LNCAP (cell line): Measurements from ENCODE around the gene KIF13A.

Source experiments
- CTCF ChIP-seq: fragments of 450-650 bp; IDR thresholded peaks from 2 replicates; pipeline ENCODE4 v1.5.1; 2017; ENCODE audit warnings: mild to moderate bottlenecking

KIF13A gene

GRCh38 chr6:17945111-17945510 is 42.3 kb downstream of the KIF13A start:
- no peak for TF ChIP-seq CTCF

- no peak for TF ChIP-seq CTCF
Observed at GRCh38 chr6:17941318-17941717, 46.1 kb downstream of the KIF13A start.

- no peak for TF ChIP-seq CTCF
Observed at GRCh38 chr6:17940151-17940792, 47.2 kb downstream of the KIF13A start.

GRCh38 chr6:17938901-17939300 is 48.5 kb downstream of the KIF13A start:
- TF ChIP-seq CTCF: no peak

GRCh38 chr6:17935188-17936149 is 52.0 kb downstream of the KIF13A start:
- no peak for TF ChIP-seq CTCF

GRCh38 chr6:17933716-17934115 is 53.7 kb downstream of the KIF13A start:
- no peak for TF ChIP-seq CTCF

- TF ChIP-seq CTCF: no peak
Observed at GRCh38 chr6:17932330-17932852, 55.0 kb downstream of the KIF13A start.
